SU-DHL-6 (cell line): ENCODE results near the gene RARB.

Experiments used
- CTCF ChIP-seq: fragments of 200-600 bp; sonication (generic); IDR thresholded peaks from one replicate; pipeline ENCODE4 v1.5.1; 2017; ENCODE audit warnings: antibody characterized with exemption, mild to moderate bottlenecking, low read length, moderate library complexity; ENCODE audit not compliant: insufficient read depth, poor library complexity, severe bottlenecking
- EZH2phosphoT487 ChIP-seq: fragments of 200-600 bp; sonication (generic), shearing (Covaris generic); conservative IDR thresholded peaks from 2 replicates; pipeline ENCODE4 v1.6.1; 2018; ENCODE audit warnings: mild to moderate bottlenecking, antibody characterized with exemption, low read length, moderate library complexity, mixed read lengths

DNA sequence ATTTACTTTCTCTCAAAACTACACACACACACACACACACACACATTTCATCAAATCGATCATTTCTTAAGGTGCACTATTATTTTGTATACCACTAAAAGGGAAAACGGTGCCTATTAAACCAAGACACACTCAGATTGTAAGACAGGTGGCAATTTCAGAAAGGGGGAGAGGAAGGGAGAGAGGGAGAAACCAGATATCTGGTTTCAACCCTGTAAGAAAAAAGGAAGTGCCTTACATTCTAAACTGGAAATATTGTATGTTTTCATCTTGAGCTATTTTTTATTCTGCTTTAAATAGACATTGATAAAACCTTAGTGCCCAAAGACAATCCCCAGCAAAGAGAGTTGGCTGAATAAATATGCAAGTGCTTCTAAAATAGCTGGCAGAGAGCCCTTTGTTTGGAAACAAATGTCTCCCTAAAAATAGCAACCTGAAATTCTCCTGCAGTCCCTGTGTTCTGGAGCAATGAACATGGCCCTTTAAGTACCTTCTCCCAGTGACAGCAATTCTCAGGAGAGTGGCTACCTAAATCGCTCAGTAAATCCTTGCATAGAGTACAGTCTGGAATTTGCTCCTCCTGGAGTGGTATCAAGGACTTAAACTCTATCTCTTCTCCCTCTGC, 85.7 kb downstream of the RARB start:
- TF ChIP-seq CTCF (no peak), EZH2phosphoT487 (no peak)
